HG03103 (cell line): Measurements from ENCODE around the gene UBE2V1.
"Not testable (repeated sequence)": the region's sequence is repeated elsewhere in the genome, so short reads cannot be mapped to it uniquely, and the experiment has no call there.

Experiments
- ATAC-seq: cut with Tn5 transposase; IDR thresholded peaks from one replicate; pipeline ENCODE4 v1.9.1; 2021; ENCODE audit warnings: low read depth; ENCODE audit not compliant: unreplicated experiment

UBE2V1 gene

GRCh38 chr20:50138120-50138478 lies 25.1 kb upstream of the UBE2V1 start:
- no peak for ATAC-seq

DNA sequence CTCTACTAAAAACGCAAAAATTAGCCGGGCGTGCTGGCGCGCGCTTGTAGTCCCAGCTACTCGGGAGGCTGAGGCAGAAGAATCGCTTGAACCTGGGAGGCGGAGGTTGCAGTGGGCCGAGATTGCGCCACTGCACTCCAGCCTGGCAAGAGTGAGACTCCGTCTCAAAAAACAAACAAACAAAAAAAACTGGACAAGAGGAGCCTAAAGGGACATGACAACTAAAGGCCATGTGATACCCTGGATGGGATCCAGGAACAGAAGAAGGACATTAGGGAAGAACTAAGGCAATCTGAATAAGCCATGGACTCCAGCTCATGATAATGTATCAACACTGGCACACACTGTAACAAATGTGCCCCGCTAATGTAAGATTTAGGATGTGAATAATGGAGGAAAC lies 24.8 kb upstream of the UBE2V1 start:
- ATAC-seq, result not testable (repeated sequence)

GRCh38 chr20:50136822-50137599 lies 24.1 kb upstream of the UBE2V1 start:
- ATAC-seq, result no peak

DNA sequence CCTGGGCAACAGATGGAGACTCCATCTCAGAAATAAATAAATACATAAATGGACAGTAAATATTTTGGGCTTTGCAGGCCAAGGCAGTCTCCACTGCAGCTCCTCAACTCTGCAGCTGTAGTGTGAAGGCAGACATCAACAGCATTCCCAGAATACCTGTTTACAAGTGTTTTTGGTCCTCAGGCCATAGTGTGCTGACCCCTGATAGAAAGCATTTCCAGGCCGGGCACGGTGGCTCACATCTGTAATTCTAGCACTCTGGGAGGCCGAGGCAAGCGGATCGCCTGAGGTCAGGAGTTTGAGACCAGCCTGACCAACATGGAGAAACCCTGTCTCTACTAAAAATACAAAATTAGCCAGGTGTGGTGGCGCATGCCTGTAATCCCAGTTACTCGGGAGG lies 22.2 kb upstream of the UBE2V1 start:
- not testable (repeated sequence) for ATAC-seq

DNA sequence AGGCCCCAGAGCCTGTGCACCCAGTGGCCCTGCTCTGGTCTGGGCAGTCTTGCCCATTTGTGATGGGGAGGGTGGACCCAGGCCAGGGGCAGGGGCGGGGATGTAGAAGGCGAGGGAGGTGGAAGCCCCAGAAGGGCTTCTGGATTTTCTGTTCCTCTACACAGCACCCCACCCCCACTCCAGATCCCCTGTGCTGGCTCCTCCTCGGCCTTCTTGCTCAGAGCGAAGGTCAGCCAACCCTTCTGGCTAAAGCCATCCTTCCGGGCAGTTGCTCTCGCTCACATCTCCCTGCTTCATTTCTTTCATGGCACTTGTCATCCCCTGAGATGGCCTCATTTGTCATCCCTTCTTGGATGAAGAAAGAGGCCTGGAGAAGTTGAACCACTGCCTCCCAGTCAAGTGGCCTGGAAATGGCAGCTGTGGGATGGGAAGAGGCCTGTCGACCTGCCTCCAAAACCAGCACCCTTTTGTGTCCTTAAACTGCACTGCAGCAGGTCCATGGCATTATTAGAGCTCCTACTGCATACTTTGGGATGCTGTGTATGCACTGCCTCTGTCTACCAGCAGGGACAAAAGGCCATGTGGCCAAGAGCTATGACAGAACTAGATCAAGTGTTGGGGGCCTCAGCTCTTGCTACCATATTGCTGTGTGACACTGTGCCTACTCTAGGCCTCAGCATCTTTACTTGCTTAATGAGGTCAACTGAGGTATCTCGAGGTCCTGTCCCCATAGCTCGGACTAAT lies 20.7 kb upstream of the UBE2V1 start:
- ATAC-seq, result no peak

GRCh38 chr20:50133041-50133440 lies 20.1 kb upstream of the UBE2V1 start:
- ATAC-seq, result no peak

DNA sequence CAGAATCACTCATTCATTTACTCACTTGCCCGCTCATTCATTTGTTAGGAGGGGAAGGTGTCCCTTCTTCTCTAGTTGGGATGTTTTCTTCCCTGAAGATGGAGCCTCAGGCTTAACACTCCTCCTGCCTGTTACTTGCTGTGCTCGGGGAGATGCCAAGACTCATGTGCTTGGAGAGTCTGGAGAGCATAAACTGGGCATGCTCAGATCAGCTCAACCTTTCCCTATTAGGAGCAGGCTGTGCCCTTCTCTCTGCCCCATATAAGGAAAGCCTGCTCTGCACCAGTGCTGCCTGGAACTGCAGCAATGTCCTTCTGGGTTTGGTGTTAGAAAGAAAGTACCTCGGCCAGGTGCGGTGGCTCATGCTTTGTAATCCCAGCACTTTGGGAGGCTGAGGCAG lies 18.0 kb upstream of the UBE2V1 start:
- ATAC-seq, result no peak

GRCh38 chr20:50130356-50130723 lies 17.4 kb upstream of the UBE2V1 start:
- no peak for ATAC-seq

GRCh38 chr20:50129662-50130355 lies 16.9 kb upstream of the UBE2V1 start:
- no peak for ATAC-seq

- ATAC-seq, result no peak
Measured at GRCh38 chr20:50128520-50128905, 15.6 kb upstream of the UBE2V1 start.

DNA sequence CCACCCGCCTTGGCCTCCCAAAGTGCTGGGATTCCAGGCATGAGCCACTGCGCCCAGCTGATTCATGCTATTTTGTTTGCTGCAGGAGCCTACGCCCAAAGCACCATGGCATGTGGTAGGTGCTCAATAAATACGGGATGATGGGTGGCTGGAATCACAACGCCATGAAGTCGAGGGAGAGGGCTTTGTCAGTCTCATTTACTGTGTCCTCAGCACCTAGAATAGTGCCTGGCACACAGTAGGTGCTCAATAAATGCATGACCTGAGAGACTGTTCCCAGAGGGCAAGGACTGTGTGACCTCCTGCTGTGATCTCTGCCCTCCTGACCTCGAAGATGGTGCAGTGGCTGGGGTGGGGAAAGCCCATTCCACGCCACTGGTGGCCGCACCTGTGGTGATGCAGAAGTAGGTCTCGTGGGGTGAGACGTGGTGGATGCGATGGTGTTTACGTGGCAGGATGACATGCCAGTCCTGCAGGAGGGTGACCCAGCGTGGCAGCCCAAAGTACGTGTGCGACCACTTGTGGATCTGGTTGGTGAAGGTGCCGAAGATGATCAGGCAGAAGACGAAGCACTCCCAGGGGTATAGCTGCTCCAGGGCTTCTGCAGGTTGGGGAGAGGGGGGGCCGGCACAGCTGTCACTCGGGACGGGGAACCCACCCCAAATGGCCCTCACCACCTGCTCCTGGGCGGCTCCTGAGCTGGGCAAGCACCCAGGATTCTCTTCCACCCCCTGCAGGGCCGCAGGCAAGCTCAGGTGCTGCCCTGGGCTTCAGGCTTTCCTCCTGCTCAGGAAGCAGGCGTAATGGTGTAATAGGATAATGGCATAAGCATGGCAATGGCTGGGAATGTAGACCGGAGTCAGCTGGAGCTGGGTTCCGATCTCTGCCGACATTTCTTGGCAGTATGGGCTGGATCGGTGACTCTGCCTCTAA lies 14.9 kb upstream of the UBE2V1 start:
- ATAC-seq, result no peak

DNA sequence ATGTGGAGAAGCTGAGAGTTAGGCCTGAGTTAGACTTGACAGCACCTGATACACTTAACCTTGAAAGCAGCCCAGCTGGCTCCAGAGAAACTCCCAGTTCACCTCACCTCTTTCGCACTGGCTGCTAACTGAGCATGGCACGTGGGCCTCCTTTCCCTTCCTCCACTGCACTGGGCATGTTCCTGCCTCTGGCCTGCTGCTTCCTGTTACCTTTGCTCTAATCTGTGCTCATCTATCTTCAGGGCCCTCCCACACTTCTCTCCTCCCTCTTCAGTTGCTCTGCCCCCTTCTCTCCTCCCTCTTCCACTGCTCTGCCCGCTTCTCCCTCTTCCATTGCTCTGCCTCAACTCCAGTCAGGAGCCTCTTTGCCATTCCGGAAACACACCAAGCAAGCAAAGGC lies 13.7 kb upstream of the UBE2V1 start:
- ATAC-seq, result no peak

DNA sequence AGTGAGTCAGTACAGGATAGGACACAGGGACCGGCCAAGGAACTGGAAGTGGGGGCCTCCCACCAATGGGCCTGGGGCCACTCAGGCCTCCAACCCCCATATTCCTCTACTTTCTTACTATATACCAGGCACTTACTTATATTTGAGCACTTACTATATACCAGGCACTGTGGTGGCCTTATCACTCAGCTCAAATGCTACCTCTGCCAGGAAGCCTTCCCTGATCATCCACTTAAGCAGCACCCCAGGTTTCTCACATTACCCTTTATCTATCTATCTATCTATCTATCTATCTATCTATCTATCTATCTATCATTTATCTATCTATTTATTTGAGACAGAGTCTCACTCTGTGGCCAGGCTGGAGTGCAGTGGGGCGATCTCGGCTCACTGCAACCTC lies 12.3 kb upstream of the UBE2V1 start:
- ATAC-seq, result no peak

- no peak for ATAC-seq
Measured at GRCh38 chr20:50124496-50124895, 11.5 kb upstream of the UBE2V1 start.

- no peak for ATAC-seq
Measured at GRCh38 chr20:50123418-50123817, 10.5 kb upstream of the UBE2V1 start.

DNA sequence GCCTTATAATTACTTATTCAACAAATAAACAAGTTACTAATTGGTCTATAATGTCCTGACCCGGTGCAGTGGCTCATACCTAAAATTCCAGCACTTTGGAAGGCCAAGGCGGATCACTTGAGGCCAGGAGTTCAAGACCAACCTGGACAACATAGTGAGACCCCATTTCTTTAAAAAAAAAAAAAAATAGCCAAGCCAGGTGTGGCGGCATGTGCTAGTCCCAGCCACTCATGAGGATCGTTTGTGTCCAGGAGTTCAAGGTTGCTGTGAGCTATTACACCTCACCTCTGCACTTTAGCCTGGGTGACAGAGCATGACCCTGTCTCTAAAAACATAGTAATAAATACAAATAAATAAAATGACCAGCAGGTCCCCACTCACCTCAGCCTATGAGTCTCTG lies 9.8 kb upstream of the UBE2V1 start:
- no peak for ATAC-seq

DNA sequence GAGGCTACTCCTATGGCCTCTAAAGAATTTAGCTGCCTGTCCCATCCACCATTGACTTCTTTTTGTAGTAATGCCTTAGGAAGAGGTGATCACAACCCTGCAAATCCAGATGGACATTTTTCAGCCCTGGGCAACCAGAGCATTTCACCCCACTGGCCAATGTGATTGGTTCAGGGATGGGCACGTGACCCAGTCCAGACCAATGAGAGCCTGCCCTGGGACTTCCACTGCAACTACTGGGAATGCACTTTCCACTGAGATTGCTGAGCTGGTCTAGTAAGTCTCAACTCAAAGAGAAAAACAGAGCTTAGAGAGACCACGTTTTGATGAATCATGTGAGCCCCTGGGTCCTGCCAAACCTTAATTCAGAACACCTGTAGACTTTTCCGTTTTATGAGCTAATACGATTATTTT lies 8.9 kb upstream of the UBE2V1 start:
- ATAC-seq, result no peak

DNA sequence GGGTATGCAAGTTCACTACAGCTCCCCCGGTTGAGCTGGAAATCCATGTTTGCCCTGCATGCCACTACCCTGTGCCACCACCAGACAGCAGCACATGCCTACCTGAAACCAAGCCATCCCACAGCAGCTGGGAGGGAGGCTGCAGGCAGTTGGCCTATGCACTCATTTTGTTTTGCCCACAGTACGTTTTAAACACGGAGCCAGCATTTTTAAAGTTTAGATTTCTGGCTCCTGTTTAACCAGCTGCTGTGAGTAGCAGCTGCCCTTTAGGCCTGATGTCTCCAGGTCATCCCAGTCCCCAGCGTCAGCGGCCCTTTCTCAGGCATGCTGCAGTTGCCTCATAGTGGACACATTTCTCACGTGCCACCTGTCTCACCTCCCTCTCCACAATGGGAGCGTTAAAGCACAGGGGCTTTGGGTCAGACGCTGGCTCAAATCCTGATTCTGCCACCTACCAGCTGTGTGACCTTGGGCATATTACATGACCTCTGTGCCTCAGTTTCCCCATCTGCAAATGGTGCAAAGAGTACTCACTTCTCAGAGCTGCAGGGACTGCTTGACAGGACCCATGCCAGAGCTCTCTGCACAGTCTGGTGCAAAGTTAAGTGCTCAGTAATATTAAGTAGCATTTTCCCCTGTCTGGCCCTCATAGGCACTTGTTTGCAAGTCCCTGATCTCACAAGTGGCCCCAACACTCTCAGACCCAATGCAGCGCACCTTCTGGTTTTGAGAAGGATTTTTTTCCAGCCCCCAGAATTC lies 8.2 kb upstream of the UBE2V1 start:
- no peak for ATAC-seq

DNA sequence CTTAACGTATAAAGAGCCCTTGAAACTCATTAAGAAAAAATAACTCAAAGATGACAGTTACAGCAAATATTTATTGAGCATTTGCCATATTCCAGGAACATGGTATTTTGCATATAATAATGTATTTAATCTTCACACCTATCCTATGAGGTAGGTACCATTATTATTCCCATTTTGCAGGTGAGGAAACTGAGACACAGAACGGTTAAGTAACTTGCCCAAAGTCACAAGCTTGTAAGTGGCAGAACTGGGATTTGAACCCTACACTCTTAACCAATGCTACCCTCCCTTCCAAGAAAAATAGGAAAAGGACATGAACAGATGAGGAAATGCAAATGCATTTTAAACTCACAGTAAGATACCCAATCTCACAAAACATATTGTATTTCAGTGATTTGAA lies 5.3 kb upstream of the UBE2V1 start:
- ATAC-seq, result no peak
